Measurements from ENCODE around the gene ZXDC. TPM values are rescaled to one million over a fixed set of nuclear protein-coding genes. Genes with fewer than 3 reads are reported as not detected.

ZXDC gene
- total RNA-seq, 1 donor from 2014 or later = 74.4 TPM

GRCh38 chr3:126521122-126521891 is 45.6 kb upstream of the ZXDC start:
- Histone ChIP-seq H3K4me1 (peaks cover 3 to 4% of the 10 kb centered on the region in 2 donors), H3K27me3 (peaks cover 10% of the 10 kb centered on the region), H3K36me3 (no peaks in the 10 kb centered on the region), H3K9me3 (no peaks in the 10 kb centered on the region), H3K4me3 (no peak overlapping the region), H3K27ac (no peak overlapping the region)
- intact Hi-C loops (cut with DNase I) = no loop called here
- DNase-seq (ENCODE audit: low spot score in 2 of 2) = no peak
- no peak for TF ChIP-seq CTCF (IDR thresholded peaks at IDR 0.05)

- DNase-seq (ENCODE audit: low spot score in 2 of 2) = no peak
- Histone ChIP-seq H3K4me3 (no peak overlapping the region), H3K27me3 (peaks cover 10% of the 10 kb centered on the region), H3K9me3 (no peaks in the 10 kb centered on the region), H3K36me3 (no peaks in the 10 kb centered on the region), H3K4me1 (peaks cover 3 to 4% of the 10 kb centered on the region in 2 donors), H3K27ac (no peak overlapping the region)
- TF ChIP-seq CTCF (IDR thresholded peaks at IDR 0.05) = no peak
- intact Hi-C loops (cut with DNase I) = no loop called here
Measured at GRCh38 chr3:126519506-126520455, 44.1 kb upstream of the ZXDC start.

- DNase-seq (ENCODE audit: low spot score in 2 of 2) = no peak
- Histone ChIP-seq H3K4me3 (no peak overlapping the region), H3K27me3 (peaks cover 4% of the 10 kb centered on the region), H3K36me3 (no peaks in the 10 kb centered on the region), H3K27ac (no peak overlapping the region), H3K4me1 (no peaks in the 10 kb centered on the region), H3K9me3 (no peaks in the 10 kb centered on the region)
- intact Hi-C loops (cut with DNase I) = no loop called here
- no peak for TF ChIP-seq CTCF (IDR thresholded peaks at IDR 0.05)
Measured at GRCh38 chr3:126518779-126519177, 43.1 kb upstream of the ZXDC start.

- no peak for DNase-seq (ENCODE audit: low spot score in 2 of 2)
- no peaks in the 10 kb centered on the region for H3K4me1 ChIP-seq
- no peaks in the 10 kb centered on the region for H3K36me3 ChIP-seq
- H3K27ac ChIP-seq = no peak overlapping the region
- H3K9me3 ChIP-seq = no peaks in the 10 kb centered on the region
- TF ChIP-seq CTCF (IDR thresholded peaks at IDR 0.05) = no peak
- intact Hi-C loops (cut with DNase I) = no loop called here
- H3K4me3 ChIP-seq = no peak overlapping the region
- H3K27me3 ChIP-seq = no peaks in the 10 kb centered on the region
Measured at GRCh38 chr3:126517986-126518778, 42.5 kb upstream of the ZXDC start.

- DNase-seq (ENCODE audit: low spot score in 2 of 2) = no peak
Measured at GRCh38 chr3:126517291-126517951, 41.7 kb upstream of the ZXDC start, which contains the start of gene UROC1. TSS of gene UROC1 (minus strand) at chr3:126517773. CDS start at chr3:126517719, 54 bp downstream.

More at GRCh38 chr3:126517291-126517951, 41.7 kb upstream of the ZXDC start, which contains the start of gene UROC1:
- TF ChIP-seq CTCF (IDR thresholded peaks at IDR 0.05) = no peak
- Histone ChIP-seq H3K27me3 (no peaks in the 10 kb centered on the region), H3K27ac (no peak within 1 kb of the TSS), H3K4me3 (no peak within 1 kb of the TSS), H3K4me1 (no peaks in the 10 kb centered on the region), H3K9me3 (no peaks in the 10 kb centered on the region), H3K36me3 (no peaks in the 10 kb centered on the region)
- intact Hi-C loops (cut with DNase I) = no loop called here

Measured in ascending aorta (tissue), 2 donors.